22Rv1 (cell line): ENCODE results near the gene KRT23.

Experiments
- H3K27ac ChIP-seq: fragments of 450-650 bp; 2 replicates; pipeline ENCODE4 v1.5.1; 2017
- ZFX ChIP-seq: fragments of 450-650 bp; IDR thresholded peaks from 2 replicates; pipeline ENCODE4 v1.6.1; 2017; ENCODE audit warnings: antibody characterized with exemption, borderline replicate concordance
- TF ChIP-seq, protein P1 (sequence below): fragments of 450-650 bp; IDR thresholded peaks from 2 replicates; pipeline ENCODE4 v1.5.1; 2017; ENCODE audit warnings: mild to moderate bottlenecking

Gene KRT23

GRCh38 chr17:40975516-40975915, 38.1 kb upstream of the KRT23 start:
- no peak overlapping the region for H3K27ac ChIP-seq
- TF ChIP-seq, protein P1, sequence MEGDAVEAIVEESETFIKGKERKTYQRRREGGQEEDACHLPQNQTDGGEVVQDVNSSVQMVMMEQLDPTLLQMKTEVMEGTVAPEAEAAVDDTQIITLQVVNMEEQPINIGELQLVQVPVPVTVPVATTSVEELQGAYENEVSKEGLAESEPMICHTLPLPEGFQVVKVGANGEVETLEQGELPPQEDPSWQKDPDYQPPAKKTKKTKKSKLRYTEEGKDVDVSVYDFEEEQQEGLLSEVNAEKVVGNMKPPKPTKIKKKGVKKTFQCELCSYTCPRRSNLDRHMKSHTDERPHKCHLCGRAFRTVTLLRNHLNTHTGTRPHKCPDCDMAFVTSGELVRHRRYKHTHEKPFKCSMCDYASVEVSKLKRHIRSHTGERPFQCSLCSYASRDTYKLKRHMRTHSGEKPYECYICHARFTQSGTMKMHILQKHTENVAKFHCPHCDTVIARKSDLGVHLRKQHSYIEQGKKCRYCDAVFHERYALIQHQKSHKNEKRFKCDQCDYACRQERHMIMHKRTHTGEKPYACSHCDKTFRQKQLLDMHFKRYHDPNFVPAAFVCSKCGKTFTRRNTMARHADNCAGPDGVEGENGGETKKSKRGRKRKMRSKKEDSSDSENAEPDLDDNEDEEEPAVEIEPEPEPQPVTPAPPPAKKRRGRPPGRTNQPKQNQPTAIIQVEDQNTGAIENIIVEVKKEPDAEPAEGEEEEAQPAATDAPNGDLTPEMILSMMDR, result no peak
- TF ChIP-seq ZFX, result no peak

DNA sequence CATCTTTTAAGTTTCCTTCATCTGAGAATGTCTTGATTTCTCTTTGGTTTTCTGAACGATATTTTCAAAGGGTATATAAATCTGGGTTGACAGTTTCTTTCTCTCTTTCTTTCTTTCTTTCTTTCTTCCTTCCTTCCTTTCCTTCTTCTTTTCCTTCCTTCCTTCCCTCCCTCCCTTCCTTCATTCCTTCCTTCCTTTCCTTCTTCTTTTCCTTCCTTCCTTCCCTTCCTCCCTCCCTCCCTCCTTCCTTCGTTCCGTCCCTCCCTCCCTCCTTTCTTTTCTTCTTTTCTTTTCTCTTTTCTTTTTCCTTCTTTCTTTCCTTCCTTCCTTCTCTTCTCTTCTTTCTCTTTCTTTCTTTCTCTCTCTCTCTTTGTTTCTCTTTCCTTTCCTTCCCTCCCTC, 36.9 kb upstream of the KRT23 start:
- no peak overlapping the region for H3K27ac ChIP-seq
- no peak for TF ChIP-seq ZFX

- TF ChIP-seq, protein P1, result no peak
- no peak for TF ChIP-seq ZFX
- H3K27ac ChIP-seq, result no peak overlapping the region
These were observed 30.1 kb upstream of the KRT23 start for GRCh38 chr17:40967582-40967981.

DNA sequence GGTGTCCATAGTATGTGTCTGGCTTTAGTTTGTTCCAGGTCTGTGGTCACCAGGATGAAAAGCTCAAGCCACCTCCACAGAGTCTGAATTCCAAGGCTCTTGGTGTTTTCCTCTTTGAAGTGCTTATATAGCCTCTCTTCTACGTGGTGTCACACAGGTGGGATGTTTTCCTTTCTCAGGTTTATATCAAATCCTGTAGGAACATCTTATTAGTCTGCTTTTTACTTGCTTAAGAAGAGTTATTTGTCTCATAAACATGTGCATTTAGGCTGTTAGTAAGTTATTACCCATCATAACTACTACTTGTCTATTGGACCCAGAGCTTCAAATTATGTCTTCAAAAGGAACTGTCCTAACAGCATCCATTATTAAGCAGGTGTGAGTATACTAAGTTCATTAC, 29.4 kb upstream of the KRT23 start, which contains the start of gene KRT39:
TSS of gene KRT39 (minus strand) at position 101 of the 400 bp plus-strand sequence. CDS start at position 9, 92 bp downstream.
- TF ChIP-seq, protein P1, result no peak
- no peak for TF ChIP-seq ZFX
- H3K27ac ChIP-seq, result no peak within 1 kb of the TSS

DNA sequence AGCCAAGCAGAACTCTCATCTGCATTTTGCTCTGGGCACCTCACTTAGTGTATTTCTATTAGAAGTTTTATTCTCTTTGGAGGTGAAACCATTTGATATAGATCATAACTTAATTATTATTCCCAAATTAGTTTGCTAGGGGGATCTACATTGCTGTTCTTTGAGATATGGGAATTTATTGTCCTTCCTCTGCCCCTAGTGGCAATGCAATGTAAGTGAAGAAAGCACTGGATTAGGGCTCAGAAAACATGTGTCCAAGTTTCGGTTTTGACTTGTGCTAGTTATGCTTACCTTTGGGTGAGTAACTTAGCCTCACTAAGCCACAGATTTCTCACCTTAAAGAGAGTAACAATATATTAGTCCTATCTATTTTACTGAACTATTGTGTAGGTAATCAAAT, 26.4 kb upstream of the KRT23 start:
- TF ChIP-seq ZFX, result no peak
- TF ChIP-seq, protein P1, result peak; percentile 83
- H3K27ac ChIP-seq, result no peak overlapping the region

- no peak for TF ChIP-seq ZFX
- TF ChIP-seq, protein P1, result no peak
- no peak overlapping the region for H3K27ac ChIP-seq
These were observed 24.7 kb upstream of the KRT23 start for GRCh38 chr17:40962059-40962561.

GRCh38 chr17:40961591-40961990, 24.1 kb upstream of the KRT23 start:
- TF ChIP-seq, protein P1, result no peak
- no peak for TF ChIP-seq ZFX
- no peak overlapping the region for H3K27ac ChIP-seq

- no peak for TF ChIP-seq ZFX
- H3K27ac ChIP-seq, result no peak overlapping the region
These were observed 22.7 kb upstream of the KRT23 start for GRCh38 chr17:40960144-40960543.
